Kidney (tissue), 14 donors: ENCODE data around the gene CPA4. TPM values are rescaled to one million over a fixed set of nuclear protein-coding genes. Genes with fewer than 3 reads are reported as not detected.

Experiments
- DNase-seq, 5 donors: peaks; one replicate each; pipeline ENCODE4 v3.0.0-alpha.2; 2013 to 2020
- FAIRE-seq: peaks from 2 replicates; lab custom pipeline; 2012; peaks lifted over from hg19 to GRCh38; lab: Jason Lieb, UNC
- H3K27ac ChIP-seq, 2 donors: one replicate each; pipeline ENCODE4 v1.7.0; 2013; ENCODE audit warnings: low read depth in 2 of 2, low read length in 2 of 2, inconsistent platforms in 1 of 2
- H3K27me3 ChIP-seq: one replicate; pipeline ENCODE4 v1.7.1; 2013; ENCODE audit warnings: low read length, inconsistent platforms; ENCODE audit not compliant: control insufficient read depth, insufficient read depth
- H3K36me3 ChIP-seq, 3 donors: one replicate each; pipeline versions ENCODE4 v1.7.0 to v1.7.1; 2013; ENCODE audit warnings: low read length in 3 of 3, control low read depth in 1 of 3, inconsistent platforms in 1 of 3; ENCODE audit not compliant: insufficient read depth in 3 of 3, control insufficient read depth in 2 of 3
- H3K4me1 ChIP-seq, 3 donors: one replicate each; pipeline versions ENCODE4 v1.7.0 to v1.7.1; 2013; ENCODE audit warnings: low read length in 3 of 3, inconsistent platforms in 1 of 3, low read depth in 1 of 3; ENCODE audit not compliant: control insufficient read depth in 2 of 3, insufficient read depth in 2 of 3
- H3K4me3 ChIP-seq, 3 donors: one replicate each; pipeline versions ENCODE4 v1.7.0 to v1.8.1; 2013; ENCODE audit warnings: low read length in 3 of 3, control low read depth in 1 of 3, inconsistent platforms in 1 of 3
- H3K9ac ChIP-seq, 3 donors: one replicate each; pipeline versions ENCODE4 v1.7.0 to v1.7.1; 2013; ENCODE audit warnings: low read length in 3 of 3, control low read depth in 1 of 3, inconsistent platforms in 1 of 3
- H3K9me3 ChIP-seq, 3 donors: one replicate each; pipeline versions ENCODE4 v1.7.0 to v1.7.1; 2013; ENCODE audit warnings: low read length in 3 of 3, control low read depth in 1 of 3, inconsistent platforms in 1 of 3; ENCODE audit not compliant: control insufficient read depth in 2 of 3, insufficient read depth in 1 of 3
- intact Hi-C: fragments of 100-400 bp; cut with DNase I; formaldehyde crosslinking; loops from one replicate; pipeline ENCODE4 v1.11.1; 2022
- polyA plus RNA-seq: library from polyadenylated mRNA; stranded (reverse); fragments of 350-450 nt; fragmentation: Illumina TruSeq; extraction: RNeasy Lipid Tissue Mini Kit (QIAGEN cat#74804); gene quantifications from one replicate; pipeline ENCODE4 v1.2.3, GENCODE V29; 2014; ENCODE audit warnings: low read depth, low replicate concordance; ENCODE audit not compliant: insufficient read depth
- total RNA-seq: library from RNA; stranded (reverse); fragmentation: NEBNext Ultra II Directional; extraction: Animal tissue kit (Norgen Biotek cat#: 25700); gene quantifications from one replicate; pipeline ENCODE4 v1.2.1, GENCODE V29; 2021
- TF ChIP-seq, protein P1 (sequence below): IDR thresholded peaks from 3 replicates; pipeline ENCODE4 v1.5.1; 2012; ENCODE audit warnings: mild to moderate bottlenecking, moderate library complexity, borderline replicate concordance; ENCODE audit not compliant: insufficient read depth; ENCODE audit errors: extremely low read depth
- donor health status: control.
- donor health status: control.
- donor health status: control.
- donor health status: control.
- donor health status: control.
- donor health status: DM: yes; HTN: yes; CAD: no.
- donor health status: Normal renal cell carcinoma (clear cell type).

Gene CPA4
- total and polyA plus RNA-seq, 2 donors from 2014 or later, result 1.1 TPM; not detected in 1

DNA sequence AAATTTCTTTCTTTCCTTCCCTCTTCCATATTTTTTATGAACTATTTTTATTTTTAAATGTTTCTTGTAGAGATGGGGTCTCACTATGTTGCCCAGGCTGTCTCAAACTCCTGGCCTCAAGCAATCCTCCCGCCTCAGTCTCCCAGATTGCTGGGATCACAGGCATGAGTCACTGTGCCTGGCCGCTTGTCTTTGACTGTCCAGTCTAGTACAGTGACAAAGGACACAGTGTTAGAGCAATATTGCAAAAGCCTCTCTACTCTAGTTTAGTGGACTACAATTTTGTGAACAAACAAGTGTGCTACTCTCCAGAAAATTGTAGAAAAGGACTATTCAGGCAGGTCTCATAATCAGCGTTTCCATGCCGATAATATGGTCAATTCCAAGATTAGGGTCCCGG, 11.0 kb downstream of the CPA4 start:
- Histone ChIP-seq H3K4me3 (no peak overlapping the region), H3K36me3 (no peaks in the 10 kb centered on the region), H3K4me1 (no peaks in the 10 kb centered on the region), H3K9me3 (no peaks in the 10 kb centered on the region), H3K27me3 (no peaks in the 10 kb centered on the region), H3K9ac (no peak overlapping the region), H3K27ac (no peak overlapping the region)
- intact Hi-C loops, result no loop called here
- no peak for DNase-seq
- TF ChIP-seq, protein P1, sequence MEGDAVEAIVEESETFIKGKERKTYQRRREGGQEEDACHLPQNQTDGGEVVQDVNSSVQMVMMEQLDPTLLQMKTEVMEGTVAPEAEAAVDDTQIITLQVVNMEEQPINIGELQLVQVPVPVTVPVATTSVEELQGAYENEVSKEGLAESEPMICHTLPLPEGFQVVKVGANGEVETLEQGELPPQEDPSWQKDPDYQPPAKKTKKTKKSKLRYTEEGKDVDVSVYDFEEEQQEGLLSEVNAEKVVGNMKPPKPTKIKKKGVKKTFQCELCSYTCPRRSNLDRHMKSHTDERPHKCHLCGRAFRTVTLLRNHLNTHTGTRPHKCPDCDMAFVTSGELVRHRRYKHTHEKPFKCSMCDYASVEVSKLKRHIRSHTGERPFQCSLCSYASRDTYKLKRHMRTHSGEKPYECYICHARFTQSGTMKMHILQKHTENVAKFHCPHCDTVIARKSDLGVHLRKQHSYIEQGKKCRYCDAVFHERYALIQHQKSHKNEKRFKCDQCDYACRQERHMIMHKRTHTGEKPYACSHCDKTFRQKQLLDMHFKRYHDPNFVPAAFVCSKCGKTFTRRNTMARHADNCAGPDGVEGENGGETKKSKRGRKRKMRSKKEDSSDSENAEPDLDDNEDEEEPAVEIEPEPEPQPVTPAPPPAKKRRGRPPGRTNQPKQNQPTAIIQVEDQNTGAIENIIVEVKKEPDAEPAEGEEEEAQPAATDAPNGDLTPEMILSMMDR, result no peak
- FAIRE-seq, result no peak

DNA sequence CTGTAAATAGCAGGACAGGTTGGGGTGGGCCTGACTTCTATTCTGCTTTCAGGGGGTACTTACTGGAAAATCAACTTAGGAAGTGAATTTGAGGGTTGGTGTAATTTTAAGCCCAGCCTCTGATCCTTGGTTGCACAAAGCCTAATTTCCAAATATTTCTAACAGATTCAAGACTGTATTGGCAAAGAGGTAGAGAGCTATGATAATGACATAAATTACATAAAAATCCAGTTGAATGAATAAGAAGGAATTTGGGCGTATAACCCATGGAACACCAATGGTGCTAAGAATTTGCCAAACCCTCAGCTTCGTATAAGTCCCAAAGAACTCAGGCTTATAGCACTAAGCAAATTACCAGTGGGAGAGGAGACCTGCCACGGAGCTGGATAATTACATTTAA, 11.9 kb downstream of the CPA4 start:
- Histone ChIP-seq H3K4me3 (no peak overlapping the region), H3K4me1 (no peaks in the 10 kb centered on the region), H3K27me3 (no peaks in the 10 kb centered on the region), H3K9ac (no peak overlapping the region), H3K27ac (no peak overlapping the region), H3K36me3 (no peaks in the 10 kb centered on the region), H3K9me3 (no peaks in the 10 kb centered on the region)
- DNase-seq, result no peak
- TF ChIP-seq, protein P1, result no peak
- no peak for FAIRE-seq
- intact Hi-C loops, result no loop called here

DNA sequence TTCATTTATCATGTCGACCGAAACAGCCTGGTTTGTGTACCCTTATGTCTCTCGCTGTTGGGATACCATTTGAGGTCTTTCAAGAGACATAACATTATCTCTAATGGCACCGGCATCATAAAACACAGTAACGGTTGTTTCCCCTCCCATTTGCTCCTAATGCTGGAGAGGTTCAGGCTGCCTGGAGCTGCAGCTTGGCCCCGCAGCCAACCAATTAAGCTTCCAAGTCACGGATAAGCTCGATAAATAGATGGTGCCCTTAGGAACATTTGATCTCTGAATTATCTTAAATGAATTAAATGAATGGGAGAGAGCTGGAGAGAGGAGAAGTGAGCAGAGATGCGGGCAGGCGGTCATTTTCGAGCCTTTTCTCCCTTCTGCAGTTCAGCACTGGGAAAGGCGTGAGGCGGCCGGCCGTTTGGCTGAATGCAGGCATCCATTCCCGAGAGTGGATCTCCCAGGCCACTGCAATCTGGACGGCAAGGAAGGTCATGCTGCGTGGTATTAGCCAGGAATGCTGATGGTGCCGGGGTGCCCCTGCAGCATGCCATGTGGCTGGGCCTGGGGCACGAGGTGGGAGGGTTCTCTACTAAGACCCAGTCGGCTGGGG, 12.6 kb downstream of the CPA4 start:
- no peak for FAIRE-seq
- Histone ChIP-seq H3K27me3 (no peaks in the 10 kb centered on the region), H3K9ac (no peak overlapping the region), H3K4me3 (no peak overlapping the region), H3K36me3 (no peaks in the 10 kb centered on the region), H3K9me3 (no peaks in the 10 kb centered on the region), H3K4me1 (no peaks in the 10 kb centered on the region), H3K27ac (no peak overlapping the region)
- intact Hi-C loops, result no loop called here
- TF ChIP-seq, protein P1, result no peak
- no peak for DNase-seq

DNA sequence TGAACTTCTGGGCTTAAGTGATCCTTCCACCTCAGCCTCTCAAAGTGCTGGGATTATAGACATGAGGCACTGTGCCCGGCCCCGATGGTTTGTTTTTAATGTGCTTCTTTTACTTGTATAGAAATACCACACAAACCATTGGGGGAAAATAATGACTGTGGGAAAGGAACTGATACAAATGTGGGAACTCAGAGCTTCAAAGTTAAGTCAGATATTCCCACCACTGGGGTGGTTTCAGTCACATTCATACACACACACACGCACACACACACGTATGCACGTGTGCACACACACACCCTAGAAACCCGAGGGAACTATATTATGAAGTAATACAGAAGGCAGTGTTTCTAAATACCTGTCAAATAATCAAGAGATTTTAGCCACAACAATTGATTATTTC, 17.0 kb downstream of the CPA4 start:
- H3K9ac ChIP-seq, result no peak overlapping the region
- no peak overlapping the region for H3K27ac ChIP-seq
- H3K27me3 ChIP-seq, result no peaks in the 10 kb centered on the region
- no peaks in the 10 kb centered on the region for H3K36me3 ChIP-seq
- no peaks in the 10 kb centered on the region for H3K4me1 ChIP-seq
- intact Hi-C loops, result no loop called here
- DNase-seq, result no peak
- no peak for FAIRE-seq
- H3K9me3 ChIP-seq, result no peaks in the 10 kb centered on the region
- H3K4me3 ChIP-seq, result no peak overlapping the region
- TF ChIP-seq, protein P1, result no peak
